GM20000 (cell line): ENCODE measurements around the gene GPR27.

Experiments used
- DNase-seq: peaks from one replicate; pipeline ENCODE4 v3.0.0; 2012; ENCODE audit warnings: low spot score
- TF ChIP-seq, protein P1 (sequence below): IDR thresholded peaks from 2 replicates; pipeline ENCODE4 v1.5.1; 2012; ENCODE audit warnings: mild to moderate bottlenecking, control low read depth; ENCODE audit errors: extremely low read depth, missing control alignments

Gene GPR27

DNA sequence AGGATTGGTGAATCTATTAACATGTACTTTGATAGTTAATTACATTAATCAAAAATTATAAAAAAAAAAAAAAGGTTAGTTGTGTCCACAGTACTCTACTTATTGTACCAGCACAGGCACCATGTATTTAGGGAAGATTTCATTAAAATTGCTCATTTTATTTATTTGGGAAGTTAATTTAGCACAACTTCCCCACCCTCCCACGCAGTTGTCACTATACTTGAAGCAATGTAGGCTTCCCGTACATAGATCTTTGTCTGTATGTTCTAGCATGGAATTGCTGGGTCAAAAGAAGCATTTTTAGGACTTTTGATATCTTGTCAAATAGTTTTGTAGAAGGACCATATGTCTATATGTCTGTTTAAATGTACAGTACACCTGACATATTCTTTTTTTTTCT is 4.4 kb downstream of the GPR27 start:
- no peak for DNase-seq
- TF ChIP-seq, protein P1, sequence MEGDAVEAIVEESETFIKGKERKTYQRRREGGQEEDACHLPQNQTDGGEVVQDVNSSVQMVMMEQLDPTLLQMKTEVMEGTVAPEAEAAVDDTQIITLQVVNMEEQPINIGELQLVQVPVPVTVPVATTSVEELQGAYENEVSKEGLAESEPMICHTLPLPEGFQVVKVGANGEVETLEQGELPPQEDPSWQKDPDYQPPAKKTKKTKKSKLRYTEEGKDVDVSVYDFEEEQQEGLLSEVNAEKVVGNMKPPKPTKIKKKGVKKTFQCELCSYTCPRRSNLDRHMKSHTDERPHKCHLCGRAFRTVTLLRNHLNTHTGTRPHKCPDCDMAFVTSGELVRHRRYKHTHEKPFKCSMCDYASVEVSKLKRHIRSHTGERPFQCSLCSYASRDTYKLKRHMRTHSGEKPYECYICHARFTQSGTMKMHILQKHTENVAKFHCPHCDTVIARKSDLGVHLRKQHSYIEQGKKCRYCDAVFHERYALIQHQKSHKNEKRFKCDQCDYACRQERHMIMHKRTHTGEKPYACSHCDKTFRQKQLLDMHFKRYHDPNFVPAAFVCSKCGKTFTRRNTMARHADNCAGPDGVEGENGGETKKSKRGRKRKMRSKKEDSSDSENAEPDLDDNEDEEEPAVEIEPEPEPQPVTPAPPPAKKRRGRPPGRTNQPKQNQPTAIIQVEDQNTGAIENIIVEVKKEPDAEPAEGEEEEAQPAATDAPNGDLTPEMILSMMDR = no peak

DNA sequence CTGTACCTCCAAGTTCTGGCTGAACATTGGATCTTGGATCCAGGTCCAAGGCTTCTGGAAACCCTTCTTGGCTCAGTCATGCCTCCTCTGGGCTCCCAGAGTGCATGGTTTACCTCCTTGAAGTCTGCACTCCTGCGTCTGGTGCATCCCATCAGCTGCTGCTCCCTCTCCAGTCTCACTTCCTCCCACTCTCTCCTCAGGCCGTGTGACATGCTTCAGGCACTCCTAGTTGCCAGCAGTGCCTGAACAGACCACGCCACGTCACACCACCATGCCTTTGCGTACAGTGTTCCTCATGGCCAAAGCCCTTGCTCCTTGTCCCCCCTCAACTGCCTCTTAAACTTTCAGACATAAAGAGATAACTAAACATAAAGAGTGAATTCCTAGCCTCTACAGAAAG is 5.7 kb downstream of the GPR27 start:
- DNase-seq = no peak
- TF ChIP-seq, protein P1 = no peak

DNA sequence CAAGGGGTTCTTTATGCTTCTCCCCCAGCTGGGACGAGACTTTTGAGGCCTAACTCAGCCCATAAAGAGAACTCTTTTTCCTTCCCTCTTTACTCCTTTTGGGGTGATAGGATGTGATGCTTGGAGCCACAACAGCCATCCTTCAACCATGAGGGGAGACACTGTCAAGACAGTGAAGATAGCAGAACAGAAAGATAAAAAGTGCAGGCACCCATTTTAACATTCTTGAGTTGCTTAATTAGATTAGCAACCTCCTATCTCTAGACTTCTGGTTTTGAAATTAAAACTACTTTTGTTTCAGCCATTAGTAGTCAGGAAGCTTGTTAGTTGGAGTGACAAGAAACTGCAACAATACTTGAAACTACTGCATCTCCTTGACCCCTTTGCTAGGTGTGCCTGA is 6.5 kb downstream of the GPR27 start:
- DNase-seq = no peak
- TF ChIP-seq, protein P1 = no peak

DNA sequence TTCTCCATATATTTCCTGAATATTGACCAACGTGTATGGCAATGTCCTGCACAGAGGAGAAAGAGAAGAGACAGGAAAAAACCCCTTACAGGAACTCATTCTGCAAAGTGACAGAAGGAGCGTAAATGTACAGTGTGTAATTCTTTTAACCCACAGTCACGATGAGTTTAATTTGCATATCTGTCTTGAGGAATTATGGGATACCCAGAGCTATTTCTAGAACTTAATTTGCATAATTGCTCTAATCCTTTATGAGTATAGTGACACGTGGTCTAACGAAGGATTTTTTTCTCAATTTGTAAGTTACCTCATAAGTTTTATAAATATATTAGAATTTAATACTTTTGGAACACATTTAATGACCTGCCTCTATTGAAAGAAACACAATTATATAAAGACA is 9.8 kb downstream of the GPR27 start:
- TF ChIP-seq, protein P1 = no peak
- no peak for DNase-seq

DNA sequence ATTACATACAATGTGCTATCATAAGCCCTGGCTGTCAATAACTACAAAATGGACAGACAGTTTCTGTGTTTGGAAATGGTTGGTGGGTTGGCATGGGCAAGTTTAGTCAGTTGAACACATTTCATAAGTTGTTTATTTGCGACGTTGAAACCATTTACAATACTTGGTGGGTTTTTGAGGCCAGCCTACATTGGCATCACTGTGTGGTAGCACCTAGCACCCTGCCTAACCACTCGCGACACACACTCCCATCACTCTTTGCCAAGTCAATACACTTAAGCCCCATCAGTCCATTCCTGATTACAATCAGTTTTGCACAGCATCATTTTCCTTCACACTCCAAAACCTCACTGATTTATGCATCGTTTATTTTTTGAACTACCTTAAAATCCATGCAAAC is 17.5 kb downstream of the GPR27 start:
- DNase-seq = no peak
- TF ChIP-seq, protein P1 = no peak

DNA sequence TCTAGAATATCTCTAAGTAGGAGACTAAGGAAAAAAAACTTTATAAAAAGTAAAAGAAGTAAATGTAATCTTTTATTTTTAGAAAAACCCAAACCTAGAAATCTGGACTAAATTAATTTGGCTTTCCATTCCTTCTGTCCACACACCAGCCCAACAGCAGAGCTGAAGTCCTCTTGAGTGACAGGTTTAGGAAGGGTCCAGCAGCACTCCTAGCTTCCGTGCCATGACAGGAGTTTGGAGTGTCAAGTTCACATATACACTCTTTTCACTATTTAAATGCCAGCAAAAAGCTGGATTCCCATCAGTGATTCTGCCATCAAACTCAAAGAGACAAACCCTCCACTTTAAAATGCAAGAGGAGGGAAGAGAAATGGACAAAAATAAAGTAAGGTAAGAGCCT is 18.2 kb downstream of the GPR27 start:
- TF ChIP-seq, protein P1 = no peak

DNA sequence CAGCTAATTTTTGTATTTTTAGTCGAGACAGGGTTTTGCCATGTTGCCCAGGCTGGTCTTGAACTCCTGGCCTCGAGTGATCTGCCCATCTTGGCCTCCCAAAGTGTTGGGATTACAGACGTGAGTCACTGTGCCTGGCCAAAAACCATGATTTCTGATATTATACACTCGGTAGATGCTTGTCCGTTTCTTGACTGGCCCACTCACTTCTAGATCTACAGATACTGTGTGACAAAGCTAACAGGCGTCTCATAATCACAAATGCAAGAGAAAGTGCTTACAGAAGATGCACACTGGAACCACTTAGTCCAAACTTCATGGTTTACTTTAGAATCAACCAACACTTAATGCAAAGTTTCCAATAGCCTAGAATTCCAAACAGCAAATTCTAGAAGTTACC is 22.9 kb downstream of the GPR27 start:
- TF ChIP-seq, protein P1 = no peak

More for the DNA sequence above, 18.2 kb downstream of the GPR27 start:
- no peak for DNase-seq

More for the DNA sequence above, 22.9 kb downstream of the GPR27 start:
- no peak for DNase-seq
